G401.6 (cell line): ENCODE results near the gene ADPRHL1.

Source experiments
- FAIRE-seq: peaks from 2 replicates; lab custom pipeline; 2012; peaks lifted over from hg19 to GRCh38; lab: Jason Lieb, UNC

ADPRHL1 gene

GRCh38 chr13:113452942-113453901, at the start of gene ADPRHL1:
Gene ADPRHL1 (minus strand): TSS chr13:113453488. CDS start chr13:113453437, 51 bp downstream.
- no peak for FAIRE-seq

GRCh38 chr13:113502686-113503085, 49.4 kb upstream of the ADPRHL1 start:
- no peak for FAIRE-seq

- no peak for FAIRE-seq
These were observed 47.4 kb upstream of the ADPRHL1 start for GRCh38 chr13:113500530-113501265.

- FAIRE-seq: no peak
These were observed 46.6 kb upstream of the ADPRHL1 start for GRCh38 chr13:113499936-113500335.

- FAIRE-seq: no peak
These were observed 45.6 kb upstream of the ADPRHL1 start for GRCh38 chr13:113498905-113499304.

GRCh38 chr13:113497217-113497616, 43.9 kb upstream of the ADPRHL1 start:
- FAIRE-seq: no peak

- FAIRE-seq: no peak
These were observed 42.4 kb upstream of the ADPRHL1 start for GRCh38 chr13:113495494-113496210.

GRCh38 chr13:113493315-113493951, 40.1 kb upstream of the ADPRHL1 start:
- FAIRE-seq: peak; percentile 97

GRCh38 chr13:113491982-113492381, 38.7 kb upstream of the ADPRHL1 start:
- FAIRE-seq: no peak

- FAIRE-seq: no peak
These were observed 38.2 kb upstream of the ADPRHL1 start for GRCh38 chr13:113491418-113491883.

GRCh38 chr13:113490496-113491417, 37.5 kb upstream of the ADPRHL1 start, which contains the start of gene DCUN1D2:
Gene DCUN1D2 (minus strand): TSS chr13:113490711. CDS start chr13:113490669, 42 bp downstream.
- no peak for FAIRE-seq

- no peak for FAIRE-seq
These were observed 36.5 kb upstream of the ADPRHL1 start for GRCh38 chr13:113489549-113490495.

- no peak for FAIRE-seq
These were observed 35.9 kb upstream of the ADPRHL1 start for GRCh38 chr13:113489171-113489548.

GRCh38 chr13:113488283-113488682, 35.0 kb upstream of the ADPRHL1 start:
- FAIRE-seq: no peak

- no peak for FAIRE-seq
These were observed 33.4 kb upstream of the ADPRHL1 start for GRCh38 chr13:113486698-113487097.

GRCh38 chr13:113485545-113485944, 32.3 kb upstream of the ADPRHL1 start:
- FAIRE-seq: no peak

GRCh38 chr13:113483504-113484293, 30.4 kb upstream of the ADPRHL1 start:
- FAIRE-seq: no peak

- FAIRE-seq: no peak
These were observed 29.8 kb upstream of the ADPRHL1 start for GRCh38 chr13:113483081-113483480.

GRCh38 chr13:113479179-113479578, 25.9 kb upstream of the ADPRHL1 start:
- FAIRE-seq: no peak
